Gastroesophageal sphincter (tissue), 4 donors: ENCODE data around the gene IMMP2L. TPM values are rescaled to one million over a fixed set of nuclear protein-coding genes. Genes with fewer than 3 reads are reported as not detected.

Experiments used
- ATAC-seq: fragments of 150-250 bp; one replicate; pipeline ENCODE4 v1.9.1; 2016; ENCODE audit warnings: mild to moderate bottlenecking, moderate library complexity
- H3K27ac ChIP-seq, 4 donors: fragments of 200-600 bp; sonication (generic) in 3 of 4; 1 replicate in 3 of 4; 2 replicates in 1 of 4; pipeline ENCODE4 v1.5.1; 2016 to 2019
- H3K27me3 ChIP-seq: fragments of 200-600 bp; sonication (generic); one replicate; pipeline ENCODE4 v1.5.1; 2019
- H3K36me3 ChIP-seq, 2 donors: fragments of 200-600 bp; sonication (generic); one replicate each; pipeline ENCODE4 v1.5.1; 2019; ENCODE audit warnings: control low read depth in 1 of 2
- H3K4me1 ChIP-seq, 3 donors: fragments of 200-600 bp; sonication (generic); 1 replicate in 2 of 3; 2 replicates in 1 of 3; pipeline ENCODE4 v1.5.1; 2016 to 2019; ENCODE audit warnings: control low read depth in 2 of 3
- H3K4me3 ChIP-seq, 2 donors: fragments of 200-600 bp; sonication (generic); one replicate each; pipeline ENCODE4 v1.5.1; 2019; ENCODE audit warnings: mild to moderate bottlenecking in 1 of 2, moderate library complexity in 1 of 2
- H3K9me3 ChIP-seq, 3 donors: fragments of 200-600 bp; sonication (generic); one replicate each; pipeline ENCODE4 v1.5.1; 2017 to 2019; ENCODE audit warnings: control low read depth in 2 of 3
- CTCF ChIP-seq, 4 experiments: fragments of 200-600 bp in 2 of 4; fragments of 450-650 bp in 2 of 4; sonication (generic) in 1 of 4; IDR thresholded peaks; one replicate each; pipeline ENCODE4 v1.5.1; 2017 to 2019; ENCODE audit warnings: antibody characterized with exemption in 4 of 4, mild to moderate bottlenecking in 2 of 4, moderate library complexity in 2 of 4
- EP300 ChIP-seq: sonication (generic); formaldehyde crosslinking; IDR thresholded peaks from one replicate; pipeline ENCODE4 v1.6.1; 2017; ENCODE audit warnings: antibody characterized with exemption, mild to moderate bottlenecking
- POLR2A ChIP-seq, 2 donors: fragments of 450-650 bp; IDR thresholded peaks; one replicate each; pipeline ENCODE4 v1.6.1; 2017; ENCODE audit warnings: antibody characterized with exemption in 2 of 2, mild to moderate bottlenecking in 2 of 2, moderate library complexity in 1 of 2
- POLR2AphosphoS5 ChIP-seq: sonication (generic); formaldehyde crosslinking; IDR thresholded peaks from one replicate; pipeline ENCODE4 v1.6.1; 2017; ENCODE audit warnings: antibody characterized with exemption
- WGBS, 2 donors: methylation state at CpG; one replicate each; pipeline ENCODE4 v1.1.5; 2018; ENCODE audit warnings: low coverage in 1 of 2; 5-methylcytosine and 5-hydroxymethylcytosine counted together
- total RNA-seq, 4 donors: library from RNA; depleted of rRNA; stranded (reverse); fragments of >200 nt; gene quantifications; one replicate each; pipeline ENCODE4 v1.1.0, GENCODE V29; 2016

Gene IMMP2L
- total RNA-seq, 4 donors from 2014 or later, result 13.6 to 38.5 (median 30.1) TPM

DNA sequence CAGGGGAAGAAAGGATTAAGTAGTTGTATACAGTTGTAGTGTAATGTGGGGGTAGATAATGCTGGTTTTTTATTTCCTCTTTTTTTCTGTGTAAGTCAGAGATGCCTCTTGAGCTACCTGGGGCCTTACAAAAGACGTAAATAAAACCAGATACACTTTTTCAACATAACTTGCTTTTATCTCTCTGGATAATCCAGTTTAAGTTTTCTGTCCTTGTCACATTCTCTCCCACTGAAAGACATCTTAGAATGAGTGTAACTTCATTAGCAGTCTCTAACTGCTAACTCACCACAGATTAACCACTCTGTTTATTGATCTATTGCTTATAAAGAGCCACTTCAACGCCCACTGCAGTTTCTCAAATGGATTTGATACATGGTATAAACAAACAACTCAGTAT, 535.5 kb downstream of the IMMP2L start:
- WGBS, 2 donors, result 94 to 96% methylated on average over 2 of the region's 2 CpGs
- TF ChIP-seq EP300 (no peak), CTCF (IDR thresholded peaks at IDR 0.05) (no peak), POLR2A (IDR thresholded peaks at IDR 0.05) (no peak), POLR2AphosphoS5 (no peak)
- no peaks in the 10 kb centered on the region for H3K27me3 ChIP-seq

DNA sequence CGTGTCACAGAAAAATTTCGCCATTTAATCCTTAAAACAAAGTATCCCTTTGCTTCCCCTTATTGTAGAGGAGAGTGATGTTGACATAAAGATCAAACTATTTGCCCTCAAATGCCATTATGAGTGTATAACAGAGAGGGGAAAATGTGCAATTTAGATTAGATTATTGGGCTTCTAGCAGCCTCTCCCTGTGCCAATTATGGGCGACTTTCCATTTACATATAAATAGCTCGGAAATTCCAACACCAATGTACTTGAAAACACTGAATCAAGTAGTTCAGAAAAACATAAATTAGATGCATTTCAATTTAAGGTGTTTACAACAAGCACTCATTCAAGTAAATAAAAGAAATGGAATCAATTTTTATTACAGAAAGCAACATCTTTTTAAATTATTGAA, 535.9 kb downstream of the IMMP2L start:
- H3K4me3 ChIP-seq, result no peak overlapping the region
- no peak for ATAC-seq
- no peaks in the 10 kb centered on the region for H3K27me3 ChIP-seq
- peaks cover 0 to 11% (median 0%) of the 10 kb centered on the region in 3 donors for H3K4me1 ChIP-seq
- H3K36me3 ChIP-seq, result no peaks in the 10 kb centered on the region
- TF ChIP-seq POLR2A (IDR thresholded peaks at IDR 0.05) (no peak), CTCF (IDR thresholded peaks at IDR 0.05) (no peak), EP300 (no peak), POLR2AphosphoS5 (no peak)
- no peaks in the 10 kb centered on the region for H3K9me3 ChIP-seq
- no peak overlapping the region for H3K27ac ChIP-seq
- WGBS, 2 donors, result 83 to 90% methylated on average over 4 of the region's 4 CpGs

More for the DNA sequence above, 535.5 kb downstream of the IMMP2L start:
- no peak for ATAC-seq
- Histone ChIP-seq H3K4me1 (peaks cover 0 to 11% (median 0%) of the 10 kb centered on the region in 3 donors), H3K4me3 (no peak overlapping the region), H3K9me3 (no peaks in the 10 kb centered on the region), H3K27ac (no peak overlapping the region), H3K36me3 (no peaks in the 10 kb centered on the region)

DNA sequence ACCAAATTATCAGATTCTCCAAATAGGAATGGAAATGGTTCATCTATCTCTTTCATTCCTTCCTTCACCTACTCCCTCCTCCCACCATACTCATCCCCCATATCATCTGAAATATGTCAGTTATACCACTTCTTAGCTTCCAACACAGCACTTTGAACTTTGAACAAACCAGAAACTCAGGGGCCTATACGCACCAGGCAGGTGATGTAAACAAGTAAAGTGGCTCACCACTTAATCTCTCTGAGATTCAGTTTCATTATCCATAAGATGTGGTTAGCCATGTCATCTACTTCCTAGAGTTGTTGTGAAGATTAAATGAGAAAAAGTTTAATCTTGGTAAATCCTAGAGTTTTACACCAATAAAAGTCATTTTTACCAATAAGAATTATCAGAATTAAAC, 537.3 kb downstream of the IMMP2L start:
- Histone ChIP-seq H3K36me3 (no peaks in the 10 kb centered on the region), H3K4me1 (peaks cover 0 to 7% (median 0%) of the 10 kb centered on the region in 3 donors), H3K27ac (no peak overlapping the region), H3K4me3 (no peak overlapping the region), H3K9me3 (no peaks in the 10 kb centered on the region), H3K27me3 (no peaks in the 10 kb centered on the region)
- TF ChIP-seq POLR2A (IDR thresholded peaks at IDR 0.05) (no peak), POLR2AphosphoS5 (no peak), EP300 (no peak), CTCF (IDR thresholded peaks at IDR 0.05) (no peak)
- ATAC-seq, result no peak
- WGBS, 2 donors, result 94 to 100% methylated on average over 1 of the region's 1 CpG

- TF ChIP-seq CTCF (IDR thresholded peaks at IDR 0.05) (no peak), EP300 (no peak), POLR2AphosphoS5 (no peak), POLR2A (IDR thresholded peaks at IDR 0.05) (no peak)
- Histone ChIP-seq H3K27ac (no peak overlapping the region), H3K36me3 (no peaks in the 10 kb centered on the region), H3K4me3 (no peak overlapping the region), H3K27me3 (no peaks in the 10 kb centered on the region), H3K9me3 (no peaks in the 10 kb centered on the region), H3K4me1 (no peaks in the 10 kb centered on the region)
- ATAC-seq, result no peak
- WGBS, 2 donors, result 67 to 78% methylated on average over 2 to 3 of the region's 3 CpGs
These were observed 543.1 kb downstream of the IMMP2L start for GRCh38 chr7:111018960-111019736.

DNA sequence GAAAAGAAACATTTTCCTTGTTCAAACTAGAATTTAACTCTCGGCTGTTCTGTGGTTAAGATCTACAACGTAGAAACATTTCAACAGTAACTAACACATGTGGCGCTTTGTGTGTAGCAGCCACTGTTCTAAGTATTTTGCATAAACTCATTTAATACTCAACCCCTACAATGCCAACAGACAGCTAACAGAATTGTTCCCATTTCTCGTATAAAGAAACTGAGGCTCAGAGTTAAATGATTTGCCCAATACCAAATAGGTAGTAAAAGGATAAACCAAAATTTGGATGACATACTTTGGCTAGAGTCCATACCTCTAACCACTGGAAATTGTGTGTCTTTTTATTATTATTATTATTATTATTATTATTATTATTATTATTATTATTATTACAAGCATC, 543.8 kb downstream of the IMMP2L start:
- Histone ChIP-seq H3K27ac (no peak overlapping the region), H3K4me3 (no peak overlapping the region), H3K9me3 (no peaks in the 10 kb centered on the region), H3K4me1 (no peaks in the 10 kb centered on the region), H3K27me3 (no peaks in the 10 kb centered on the region), H3K36me3 (no peaks in the 10 kb centered on the region)
- ATAC-seq, result no peak
- TF ChIP-seq CTCF (IDR thresholded peaks at IDR 0.05) (no peak), POLR2A (IDR thresholded peaks at IDR 0.05) (no peak), EP300 (no peak), POLR2AphosphoS5 (no peak)
- WGBS, 2 donors, result 95 to 96% methylated on average over 4 of the region's 4 CpGs
